A673 (cell line): Measurements from ENCODE around the gene CYP21A2.

Experiments
- EZH2 ChIP-seq: fragments of 200-600 bp; sonication (generic); IDR thresholded peaks from 2 replicates; pipeline ENCODE4 v1.6.1; 2017; ENCODE audit warnings: borderline replicate concordance, low read depth, mild to moderate bottlenecking, mixed read lengths, antibody characterized with exemption, low read length; ENCODE audit not compliant: poor library complexity, severe bottlenecking
- TF ChIP-seq, protein P1 (sequence below): fragments of 300-800, 200-600 bp; sonication (generic); conservative IDR thresholded peaks from 2 replicates; pipeline ENCODE4 v1.5.1; 2017; ENCODE audit warnings: low read depth, mild to moderate bottlenecking, antibody characterized with exemption, low read length, moderate library complexity, mixed read lengths

DNA sequence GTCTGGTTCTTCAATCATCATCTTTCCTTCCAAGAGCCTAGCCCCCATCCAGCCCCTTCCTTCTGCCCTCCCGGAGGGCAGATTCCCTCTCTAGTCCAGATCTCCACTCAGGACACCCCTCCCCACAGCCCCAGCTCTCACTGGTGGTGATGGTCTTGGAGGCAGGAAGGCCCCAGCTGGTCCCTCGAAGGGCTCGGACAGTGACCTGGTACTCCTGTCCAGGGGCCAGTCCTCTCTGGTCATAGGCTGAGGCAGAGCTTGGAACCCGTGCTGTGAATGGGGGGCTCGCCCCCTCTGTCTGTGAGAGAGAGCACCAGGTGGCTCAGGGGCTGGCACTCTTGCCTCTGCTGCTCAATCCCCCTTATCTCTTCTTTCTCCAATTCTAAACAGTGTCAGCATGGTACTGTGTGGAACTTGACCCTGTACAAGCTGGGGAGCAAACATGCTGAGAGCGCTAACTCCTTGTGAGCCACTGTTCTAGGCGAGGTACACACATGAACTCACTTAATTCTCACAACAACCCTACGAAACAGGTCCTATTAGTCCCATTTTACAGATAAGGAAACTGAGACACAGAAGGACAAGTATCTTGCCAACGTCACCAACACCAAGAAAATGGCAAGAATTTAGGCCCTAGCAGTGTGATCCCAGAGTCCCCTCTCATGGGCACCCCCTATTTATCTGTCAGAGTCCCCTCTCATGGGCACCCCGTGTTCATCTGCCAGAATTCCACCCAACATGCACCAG is 51.0 kb downstream of the CYP21A2 start:
- TF ChIP-seq EZH2: no peak
- TF ChIP-seq, protein P1, sequence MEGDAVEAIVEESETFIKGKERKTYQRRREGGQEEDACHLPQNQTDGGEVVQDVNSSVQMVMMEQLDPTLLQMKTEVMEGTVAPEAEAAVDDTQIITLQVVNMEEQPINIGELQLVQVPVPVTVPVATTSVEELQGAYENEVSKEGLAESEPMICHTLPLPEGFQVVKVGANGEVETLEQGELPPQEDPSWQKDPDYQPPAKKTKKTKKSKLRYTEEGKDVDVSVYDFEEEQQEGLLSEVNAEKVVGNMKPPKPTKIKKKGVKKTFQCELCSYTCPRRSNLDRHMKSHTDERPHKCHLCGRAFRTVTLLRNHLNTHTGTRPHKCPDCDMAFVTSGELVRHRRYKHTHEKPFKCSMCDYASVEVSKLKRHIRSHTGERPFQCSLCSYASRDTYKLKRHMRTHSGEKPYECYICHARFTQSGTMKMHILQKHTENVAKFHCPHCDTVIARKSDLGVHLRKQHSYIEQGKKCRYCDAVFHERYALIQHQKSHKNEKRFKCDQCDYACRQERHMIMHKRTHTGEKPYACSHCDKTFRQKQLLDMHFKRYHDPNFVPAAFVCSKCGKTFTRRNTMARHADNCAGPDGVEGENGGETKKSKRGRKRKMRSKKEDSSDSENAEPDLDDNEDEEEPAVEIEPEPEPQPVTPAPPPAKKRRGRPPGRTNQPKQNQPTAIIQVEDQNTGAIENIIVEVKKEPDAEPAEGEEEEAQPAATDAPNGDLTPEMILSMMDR: no peak
